ENCODE measurements around the gene PEX10. TPM values are rescaled to one million over a fixed set of nuclear protein-coding genes. Genes with fewer than 3 reads are reported as not detected.

PEX10 gene
- total RNA-seq, 4 donors from 2014 or later = 23.2 to 33.2 (median 27.2) TPM

DNA sequence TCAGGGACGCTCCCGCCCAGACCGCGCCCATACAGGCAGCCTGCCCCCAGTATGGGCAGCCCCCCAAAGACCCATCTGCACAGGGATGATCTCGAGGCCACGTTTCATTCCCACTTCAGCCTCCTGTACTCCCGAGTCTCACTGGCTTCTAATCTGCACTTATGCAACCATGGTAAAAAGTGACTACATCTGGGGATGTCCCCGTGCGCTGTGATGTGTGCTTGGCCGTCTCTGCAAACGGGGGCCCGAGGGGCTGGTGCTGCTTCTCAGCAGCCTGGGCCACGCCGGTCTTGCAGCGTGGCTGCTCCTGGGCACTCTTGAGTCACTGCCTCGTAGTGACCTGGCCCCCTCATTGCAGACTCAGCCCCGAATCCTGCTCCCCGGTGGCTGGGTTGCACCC lies 46.3 kb upstream of the PEX10 start:
- no peak for TF ChIP-seq POLR2A (IDR thresholded peaks at IDR 0.05)
- TF ChIP-seq, protein P1, sequence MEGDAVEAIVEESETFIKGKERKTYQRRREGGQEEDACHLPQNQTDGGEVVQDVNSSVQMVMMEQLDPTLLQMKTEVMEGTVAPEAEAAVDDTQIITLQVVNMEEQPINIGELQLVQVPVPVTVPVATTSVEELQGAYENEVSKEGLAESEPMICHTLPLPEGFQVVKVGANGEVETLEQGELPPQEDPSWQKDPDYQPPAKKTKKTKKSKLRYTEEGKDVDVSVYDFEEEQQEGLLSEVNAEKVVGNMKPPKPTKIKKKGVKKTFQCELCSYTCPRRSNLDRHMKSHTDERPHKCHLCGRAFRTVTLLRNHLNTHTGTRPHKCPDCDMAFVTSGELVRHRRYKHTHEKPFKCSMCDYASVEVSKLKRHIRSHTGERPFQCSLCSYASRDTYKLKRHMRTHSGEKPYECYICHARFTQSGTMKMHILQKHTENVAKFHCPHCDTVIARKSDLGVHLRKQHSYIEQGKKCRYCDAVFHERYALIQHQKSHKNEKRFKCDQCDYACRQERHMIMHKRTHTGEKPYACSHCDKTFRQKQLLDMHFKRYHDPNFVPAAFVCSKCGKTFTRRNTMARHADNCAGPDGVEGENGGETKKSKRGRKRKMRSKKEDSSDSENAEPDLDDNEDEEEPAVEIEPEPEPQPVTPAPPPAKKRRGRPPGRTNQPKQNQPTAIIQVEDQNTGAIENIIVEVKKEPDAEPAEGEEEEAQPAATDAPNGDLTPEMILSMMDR (IDR thresholded peaks at IDR 0.05) = no peak
- DNase-seq = no peak
- no peaks in the 10 kb centered on the region for H3K36me3 ChIP-seq
- intact Hi-C loops (cut with DNase I) = no loop called here
- peaks cover 0 to 19% (median 0%) of the 10 kb centered on the region in 3 donors for H3K4me1 ChIP-seq
- H3K27me3 ChIP-seq = peaks cover 0 to 74% (median 0%) of the 10 kb centered on the region in 4 donors
- no peaks in the 10 kb centered on the region for H3K9me3 ChIP-seq
- WGBS, 2 donors = 64 to 87% methylated on average over 5 to 13 of the region's 18 CpGs
- H3K27ac ChIP-seq = no peak overlapping the region
- no peak overlapping the region for H3K4me3 ChIP-seq

DNA sequence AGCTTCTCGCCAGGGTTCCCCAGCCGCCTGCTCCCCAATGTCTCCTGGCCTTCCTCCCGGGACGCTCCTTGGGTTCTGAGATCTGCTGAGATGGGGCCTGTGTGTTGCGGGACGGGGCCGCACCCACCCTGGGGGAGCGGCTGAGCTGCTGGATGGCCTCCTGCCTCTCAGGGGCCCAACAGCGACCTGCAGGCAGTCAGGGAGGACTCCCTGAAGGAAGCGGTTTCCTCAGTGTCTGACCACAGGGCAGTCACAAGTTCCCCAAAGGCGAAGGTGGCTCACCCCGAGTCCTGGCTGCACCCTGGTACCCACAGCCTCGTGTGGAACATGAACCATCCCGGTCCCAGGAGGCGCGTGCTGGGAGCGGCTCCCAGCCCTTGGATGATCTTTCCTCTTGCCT lies 45.1 kb upstream of the PEX10 start:
- WGBS, 2 donors = 70% methylated on average over 2 of the region's 17 CpGs; no CpG with 5 or more reads in 1 of the 2 donors
- intact Hi-C loops (cut with DNase I) = no loop called here

DNA sequence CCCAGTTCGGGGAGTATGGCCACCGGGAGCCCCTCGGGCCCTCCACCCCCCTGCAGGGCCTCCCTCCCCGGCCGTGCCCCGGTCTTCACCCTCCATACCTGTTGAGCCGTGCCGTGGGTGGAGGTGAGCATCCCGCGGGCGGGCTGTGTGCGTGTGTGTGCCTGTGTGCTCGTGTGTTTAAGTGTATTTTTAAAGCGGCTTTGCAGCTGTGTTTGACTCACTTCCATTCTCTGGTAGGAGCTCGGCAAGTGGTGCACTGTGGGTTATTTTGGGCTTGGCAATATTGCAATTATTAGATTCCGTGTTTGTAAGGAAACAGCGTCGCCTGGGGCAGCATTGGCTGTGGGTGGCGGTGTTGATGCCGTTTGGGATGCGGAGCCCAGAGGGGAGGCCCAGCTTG lies 43.4 kb upstream of the PEX10 start:
- peaks cover 0 to 19% (median 0%) of the 10 kb centered on the region in 3 donors for H3K4me1 ChIP-seq
- no peak for DNase-seq
- H3K9me3 ChIP-seq = no peaks in the 10 kb centered on the region
- H3K36me3 ChIP-seq = peaks cover 0 to 7% (median 0%) of the 10 kb centered on the region in 3 donors
- intact Hi-C loops (cut with DNase I) = no loop called here
- TF ChIP-seq POLR2A (IDR thresholded peaks at IDR 0.05) = no peak
- TF ChIP-seq, protein P1 (IDR thresholded peaks at IDR 0.05) = no peak
- H3K27ac ChIP-seq = no peak overlapping the region
- H3K4me3 ChIP-seq = no peak overlapping the region
- WGBS, 2 donors = 32% methylated on average over 5 of the region's 21 CpGs; no CpG with 5 or more reads in 1 of the 2 donors
- H3K27me3 ChIP-seq = peaks cover 0 to 77% (median 0%) of the 10 kb centered on the region in 4 donors

More for the DNA sequence above, 45.1 kb upstream of the PEX10 start:
- Histone ChIP-seq H3K36me3 (peaks cover 0 to 2% (median 0%) of the 10 kb centered on the region in 3 donors), H3K27ac (no peak overlapping the region), H3K9me3 (no peaks in the 10 kb centered on the region), H3K27me3 (peaks cover 0 to 74% (median 0%) of the 10 kb centered on the region in 4 donors), H3K4me1 (peaks cover 0 to 19% (median 0%) of the 10 kb centered on the region in 3 donors), H3K4me3 (no peak overlapping the region)
- DNase-seq = no peak
- TF ChIP-seq, protein P1 (IDR thresholded peaks at IDR 0.05) = no peak
- no peak for TF ChIP-seq POLR2A (IDR thresholded peaks at IDR 0.05)

DNA sequence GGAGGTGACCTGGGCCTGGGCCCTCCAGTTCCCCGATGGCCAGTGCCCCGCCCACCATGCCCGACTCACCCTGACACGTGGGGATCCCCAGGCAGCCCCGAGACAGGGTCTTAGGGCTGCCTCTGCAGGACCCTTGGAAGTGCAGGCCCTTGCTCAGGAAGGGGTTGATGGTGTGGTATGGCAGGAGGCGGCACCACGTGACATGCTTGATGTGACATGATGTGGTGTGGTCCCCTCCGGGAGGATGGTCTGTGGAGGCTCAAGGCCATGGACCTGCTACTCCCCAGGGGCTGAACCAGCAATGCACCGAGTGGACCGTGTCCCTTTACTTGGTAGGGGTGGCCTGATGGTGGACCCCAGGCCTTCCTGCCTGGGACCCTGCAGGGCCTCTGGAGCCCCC lies 41.9 kb upstream of the PEX10 start:
- Histone ChIP-seq H3K4me3 (no peak overlapping the region), H3K4me1 (peaks cover 0 to 14% (median 0%) of the 10 kb centered on the region in 3 donors), H3K27me3 (peaks cover 0 to 72% (median 0%) of the 10 kb centered on the region in 4 donors), H3K36me3 (peaks cover 0 to 7% (median 0%) of the 10 kb centered on the region in 3 donors), H3K9me3 (no peaks in the 10 kb centered on the region), H3K27ac (no peak overlapping the region)
- DNase-seq = no peak
- TF ChIP-seq, protein P1 (IDR thresholded peaks at IDR 0.05) = no peak
- TF ChIP-seq POLR2A (IDR thresholded peaks at IDR 0.05) = no peak
- no CpG with 5 or more reads among the region's 10 CpGs for WGBS, 2 donors
- intact Hi-C loops (cut with DNase I) = no loop called here

DNA sequence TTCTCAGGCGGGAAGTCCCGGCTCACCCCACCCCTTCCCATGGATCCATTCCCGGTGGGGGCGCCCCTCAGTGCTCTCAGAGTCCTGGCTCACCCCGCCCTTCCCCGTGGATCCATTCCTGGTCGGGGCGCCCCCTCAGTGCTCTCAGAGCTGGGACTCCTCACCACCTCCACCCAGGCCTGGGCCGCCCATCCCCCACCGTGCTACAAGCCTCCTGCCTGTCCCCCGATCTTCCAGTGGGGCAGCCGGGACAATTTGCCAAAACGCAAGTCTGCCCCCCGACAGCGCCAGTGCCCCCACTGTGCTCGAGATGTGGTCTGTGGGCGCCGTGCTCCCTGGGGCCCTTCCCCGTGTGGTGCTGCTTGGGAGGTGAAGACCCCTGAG lies 40.6 kb upstream of the PEX10 start:
- no peak for TF ChIP-seq POLR2A (IDR thresholded peaks at IDR 0.05)
- TF ChIP-seq, protein P1 (IDR thresholded peaks at IDR 0.05) = no peak
- no peak for DNase-seq
- intact Hi-C loops (cut with DNase I) = no loop called here
- H3K9me3 ChIP-seq = no peaks in the 10 kb centered on the region
- no peak overlapping the region for H3K27ac ChIP-seq
- no peak overlapping the region for H3K4me3 ChIP-seq
- H3K36me3 ChIP-seq = peaks cover 0 to 7% (median 0%) of the 10 kb centered on the region in 3 donors
- WGBS, 2 donors = 50 to 75% methylated on average over 2 to 3 of the region's 19 CpGs
- peaks cover 0 to 14% (median 0%) of the 10 kb centered on the region in 3 donors for H3K4me1 ChIP-seq
- H3K27me3 ChIP-seq = peaks cover 0 to 81% (median 0%) of the 10 kb centered on the region in 4 donors

Measured in esophagus squamous epithelium (tissue), 5 donors.